Measurements from ENCODE around the gene PLEKHA7. TPM values are rescaled to one million over a fixed set of nuclear protein-coding genes. Genes with fewer than 3 reads are reported as not detected.

The PLEKHA7 gene
- total and polyA plus RNA-seq, 2 experiments from 2014 or later = 40.8 to 167 TPM

GRCh38 chr11:16841481-16841880 lies 172.7 kb downstream of the PLEKHA7 start:
- no peak for TF ChIP-seq CTCF (IDR thresholded peaks at IDR 0.05; ENCODE audit: low read depth, low read length)
- Histone ChIP-seq H3K4me1 (ENCODE audit: low read depth) (peaks cover 12% of the 10 kb centered on the region), H3K27ac (no peak overlapping the region), H3K36me3 (peaks cover 35% of the 10 kb centered on the region), H3K9me3 (ENCODE audit: low read depth) (no peaks in the 10 kb centered on the region), H3K27me3 (no peaks in the 10 kb centered on the region), H3K4me3 (no peak overlapping the region)
- no peak for DNase-seq (ENCODE audit: low read depth in 1 of 2, low spot score in 1 of 2)

DNA sequence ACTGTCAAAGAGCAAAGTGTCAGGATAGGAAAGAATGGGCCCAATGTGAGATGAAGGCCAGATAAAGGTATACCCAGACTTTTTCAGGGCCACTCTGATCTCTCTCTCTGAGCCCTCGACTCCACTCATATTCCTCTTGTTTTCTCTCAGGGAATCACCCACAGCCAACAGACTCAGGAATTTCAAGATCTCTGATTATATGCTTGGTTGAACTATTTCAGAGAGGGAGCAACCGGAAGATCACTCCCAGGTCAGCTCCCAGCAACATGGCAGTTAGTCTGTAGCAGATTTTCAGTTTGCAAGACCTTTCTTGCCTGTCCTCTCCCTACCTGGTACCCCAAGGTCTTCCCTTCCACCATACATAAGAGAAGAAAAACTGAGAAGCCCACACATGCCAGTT lies 173.3 kb downstream of the PLEKHA7 start:
- H3K4me1 ChIP-seq (ENCODE audit: low read depth) = peaks cover 9% of the 10 kb centered on the region
- peaks cover 35% of the 10 kb centered on the region for H3K36me3 ChIP-seq
- no peaks in the 10 kb centered on the region for H3K9me3 ChIP-seq (ENCODE audit: low read depth)
- TF ChIP-seq CTCF (IDR thresholded peaks at IDR 0.05; ENCODE audit: low read depth, low read length) = no peak
- DNase-seq (ENCODE audit: low read depth in 1 of 2, low spot score in 1 of 2) = no peak
- no peak overlapping the region for H3K27ac ChIP-seq
- no peaks in the 10 kb centered on the region for H3K27me3 ChIP-seq
- no peak overlapping the region for H3K4me3 ChIP-seq

DNA sequence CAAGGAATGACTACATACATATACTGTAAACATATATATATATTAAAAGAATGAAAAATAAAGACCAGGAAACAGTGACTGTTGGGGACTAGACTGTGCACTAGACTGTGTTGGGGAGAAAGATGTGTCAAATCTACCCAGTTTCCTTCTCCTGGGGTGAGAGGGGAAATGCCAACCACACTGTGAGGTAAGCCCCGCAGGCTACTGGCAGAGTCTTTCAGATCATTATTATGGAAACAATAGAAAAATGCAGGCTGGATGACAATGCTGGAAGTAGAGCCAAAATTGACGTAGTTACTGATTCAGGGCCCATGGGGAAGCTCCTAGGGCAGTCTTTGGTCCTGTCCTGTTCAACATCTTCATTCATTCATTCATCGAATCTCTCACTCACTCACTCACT lies 174.4 kb downstream of the PLEKHA7 start:
- no peak overlapping the region for H3K27ac ChIP-seq
- no peak for DNase-seq (ENCODE audit: low read depth in 1 of 2, low spot score in 1 of 2)
- peaks cover 32% of the 10 kb centered on the region for H3K36me3 ChIP-seq
- TF ChIP-seq CTCF (IDR thresholded peaks at IDR 0.05; ENCODE audit: low read depth, low read length) = no peak
- no peaks in the 10 kb centered on the region for H3K9me3 ChIP-seq (ENCODE audit: low read depth)
- peaks cover 9% of the 10 kb centered on the region for H3K4me1 ChIP-seq (ENCODE audit: low read depth)
- no peaks in the 10 kb centered on the region for H3K27me3 ChIP-seq
- H3K4me3 ChIP-seq = no peak overlapping the region

DNA sequence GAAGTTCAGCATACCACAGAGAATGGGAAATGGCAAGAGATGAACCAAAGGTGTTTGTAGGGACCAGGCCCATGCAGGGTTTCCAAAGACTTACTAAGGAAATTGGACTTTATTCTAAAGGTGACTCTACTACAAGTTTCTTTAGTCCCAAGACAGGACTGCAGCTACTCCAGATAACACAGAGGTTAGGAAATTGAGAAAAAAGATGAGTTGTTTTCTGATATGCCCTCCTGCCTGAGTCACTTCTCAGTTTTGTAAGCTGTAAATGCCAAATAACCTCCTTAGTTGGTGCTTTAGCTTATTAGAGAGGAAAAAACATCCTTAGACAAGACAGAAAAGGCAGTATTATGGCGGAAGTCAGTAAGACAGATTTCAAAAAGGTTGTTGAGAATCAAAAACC lies 179.8 kb downstream of the PLEKHA7 start:
- Histone ChIP-seq H3K27ac (no peak overlapping the region), H3K4me1 (ENCODE audit: low read depth) (peaks cover 19% of the 10 kb centered on the region), H3K9me3 (ENCODE audit: low read depth) (no peaks in the 10 kb centered on the region), H3K27me3 (no peaks in the 10 kb centered on the region), H3K36me3 (peaks cover 28% of the 10 kb centered on the region), H3K4me3 (no peak overlapping the region)
- DNase-seq (ENCODE audit: low read depth in 1 of 2, low spot score in 1 of 2) = no peak
- no peak for TF ChIP-seq CTCF (IDR thresholded peaks at IDR 0.05; ENCODE audit: low read depth, low read length)

DNA sequence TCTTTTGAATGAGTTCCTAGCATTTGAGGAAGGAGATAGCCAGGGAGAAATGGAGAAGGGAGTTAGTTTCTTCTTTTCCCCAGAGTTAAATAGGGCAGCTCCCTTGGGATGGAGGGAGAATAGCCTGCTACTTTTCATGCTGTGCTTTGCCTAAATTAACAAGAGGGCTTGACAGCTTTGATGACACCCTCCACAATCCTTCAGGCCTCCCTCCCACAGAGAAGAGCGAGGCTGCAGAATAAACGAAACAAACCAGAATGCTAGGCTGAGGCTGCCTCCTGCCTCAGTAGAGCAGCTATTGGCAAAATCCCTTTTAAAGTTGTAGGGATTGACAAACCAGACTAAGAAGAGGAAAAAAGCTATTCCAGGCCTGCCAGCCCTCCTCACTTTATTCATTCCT lies 181.2 kb downstream of the PLEKHA7 start:
- no peak overlapping the region for H3K4me3 ChIP-seq
- H3K27me3 ChIP-seq = no peaks in the 10 kb centered on the region
- TF ChIP-seq CTCF (IDR thresholded peaks at IDR 0.05; ENCODE audit: low read depth, low read length) = no peak
- H3K4me1 ChIP-seq (ENCODE audit: low read depth) = peaks cover 19% of the 10 kb centered on the region
- peaks cover 27% of the 10 kb centered on the region for H3K36me3 ChIP-seq
- H3K27ac ChIP-seq = no peak overlapping the region
- no peak for DNase-seq (ENCODE audit: low read depth in 1 of 2, low spot score in 1 of 2)
- no peaks in the 10 kb centered on the region for H3K9me3 ChIP-seq (ENCODE audit: low read depth)

DNA sequence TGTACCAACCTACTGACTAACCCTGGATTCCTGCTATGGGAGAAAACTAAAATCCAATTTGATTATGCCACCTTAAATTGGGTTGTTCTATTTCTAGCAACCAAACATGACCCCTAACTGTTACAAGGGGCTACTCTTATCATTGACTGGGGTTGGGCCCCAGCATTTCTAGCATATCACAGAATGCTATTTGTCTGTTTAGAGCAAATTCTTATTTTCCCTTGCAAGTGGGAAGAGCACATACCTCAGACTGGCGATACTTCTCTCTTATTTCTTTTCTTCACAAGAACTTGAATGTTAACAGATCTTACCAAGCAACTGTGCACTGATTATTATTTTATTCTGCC lies 182.0 kb downstream of the PLEKHA7 start:
- Histone ChIP-seq H3K4me1 (ENCODE audit: low read depth) (peaks cover 19% of the 10 kb centered on the region), H3K27me3 (no peaks in the 10 kb centered on the region), H3K4me3 (no peak overlapping the region), H3K27ac (no peak overlapping the region), H3K9me3 (ENCODE audit: low read depth) (no peaks in the 10 kb centered on the region), H3K36me3 (peaks cover 27% of the 10 kb centered on the region)
- no peak for TF ChIP-seq CTCF (IDR thresholded peaks at IDR 0.05; ENCODE audit: low read depth, low read length)
- no peak for DNase-seq (ENCODE audit: low read depth in 1 of 2, low spot score in 1 of 2)

Data from cardiac muscle cell (in vitro differentiated cells and primary cell).